ENCODE measurements around the gene SERPINI1. TPM values are rescaled to one million over a fixed set of nuclear protein-coding genes. Genes with fewer than 3 reads are reported as not detected.

Gene SERPINI1
- polyA plus RNA-seq, 3 donors: 0.12 to 1.6 (median 0.27) TPM

DNA sequence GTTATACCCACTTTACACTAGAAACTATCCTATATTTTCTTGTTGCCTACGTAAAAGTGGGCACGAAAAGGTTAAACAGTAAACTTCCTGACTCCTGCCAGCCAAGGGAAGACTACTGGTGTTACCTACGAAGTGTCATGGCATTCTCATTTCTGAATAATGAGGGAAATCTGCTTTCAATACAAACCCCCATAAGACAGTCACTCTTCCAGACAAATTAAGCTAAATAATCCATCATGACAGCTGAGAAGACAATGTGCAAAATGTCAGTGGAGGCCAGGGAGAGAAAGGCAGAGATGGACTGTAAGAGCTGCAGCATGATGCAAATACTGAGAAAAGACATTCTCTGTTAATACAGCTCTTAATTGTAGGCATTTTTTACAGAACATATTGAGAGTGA, 136.5 kb downstream of the SERPINI1 start:
- Mint-ChIP-seq H3K4me1 (peaks cover 10% of the 10 kb centered on the region), H3K36me3 (no peaks in the 10 kb centered on the region), H3K4me3 (no peak overlapping the region), H3K9me3 (peaks cover 0 to 3% (median 2%) of the 10 kb centered on the region in 7 donors), H3K27ac (no peak overlapping the region), H3K27me3 (ENCODE audit: low read depth in 3 of 3) (no peaks in the 10 kb centered on the region)
- intact Hi-C loops (cut with micrococcal nuclease): no loop called here
- Histone ChIP-seq H4K20me1 (ENCODE audit: insufficient read depth, low read length) (no peaks in the 10 kb centered on the region), H2AFZ (ENCODE audit: insufficient read depth, low read depth, low read length, poor library complexity, severe bottlenecking) (no peak overlapping the region), H3K36me3 (replicated peaks in 1 of 2; ENCODE audit: control insufficient read depth in 1 of 2, insufficient read depth in 2 of 2, low read length in 2 of 2) (no peaks in the 10 kb centered on the region), H3K27ac (ENCODE audit: low read depth in 1 of 2, low read length in 2 of 2) (no peak overlapping the region), H3K9ac (ENCODE audit: insufficient read depth, low read length, poor library complexity, severe bottlenecking) (no peak overlapping the region), H3K4me1 (ENCODE audit: control insufficient read depth in 1 of 2, insufficient read depth in 2 of 2, low read length in 2 of 2) (peaks cover 5 to 10% of the 10 kb centered on the region in 2 donors), H3K79me2 (ENCODE audit: insufficient read depth, low read length) (no peaks in the 10 kb centered on the region), H3K4me2 (replicated peaks; ENCODE audit: extremely low read depth, low read length, poor library complexity, severe bottlenecking) (no peak overlapping the region), H3K4me3 (replicated peaks in 1 of 3; ENCODE audit: low read depth in 2 of 3, low read length in 3 of 3) (no peak overlapping the region), H3K9me3 (replicated peaks in 1 of 2; ENCODE audit: control insufficient read depth in 1 of 2, insufficient read depth in 1 of 2, low read length in 2 of 2) (no peaks in the 10 kb centered on the region), H3K27me3 (ENCODE audit: control insufficient read depth in 2 of 2, insufficient read depth in 2 of 2, low read length in 2 of 2) (no peaks in the 10 kb centered on the region)
- WGBS (ENCODE audit: insufficient coverage): 93% methylated on average over 2 of the region's 3 CpGs
- DNase-seq: no peak
- TF ChIP-seq, protein P1, sequence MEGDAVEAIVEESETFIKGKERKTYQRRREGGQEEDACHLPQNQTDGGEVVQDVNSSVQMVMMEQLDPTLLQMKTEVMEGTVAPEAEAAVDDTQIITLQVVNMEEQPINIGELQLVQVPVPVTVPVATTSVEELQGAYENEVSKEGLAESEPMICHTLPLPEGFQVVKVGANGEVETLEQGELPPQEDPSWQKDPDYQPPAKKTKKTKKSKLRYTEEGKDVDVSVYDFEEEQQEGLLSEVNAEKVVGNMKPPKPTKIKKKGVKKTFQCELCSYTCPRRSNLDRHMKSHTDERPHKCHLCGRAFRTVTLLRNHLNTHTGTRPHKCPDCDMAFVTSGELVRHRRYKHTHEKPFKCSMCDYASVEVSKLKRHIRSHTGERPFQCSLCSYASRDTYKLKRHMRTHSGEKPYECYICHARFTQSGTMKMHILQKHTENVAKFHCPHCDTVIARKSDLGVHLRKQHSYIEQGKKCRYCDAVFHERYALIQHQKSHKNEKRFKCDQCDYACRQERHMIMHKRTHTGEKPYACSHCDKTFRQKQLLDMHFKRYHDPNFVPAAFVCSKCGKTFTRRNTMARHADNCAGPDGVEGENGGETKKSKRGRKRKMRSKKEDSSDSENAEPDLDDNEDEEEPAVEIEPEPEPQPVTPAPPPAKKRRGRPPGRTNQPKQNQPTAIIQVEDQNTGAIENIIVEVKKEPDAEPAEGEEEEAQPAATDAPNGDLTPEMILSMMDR (IDR thresholded peaks at IDR 0.05): no peak

DNA sequence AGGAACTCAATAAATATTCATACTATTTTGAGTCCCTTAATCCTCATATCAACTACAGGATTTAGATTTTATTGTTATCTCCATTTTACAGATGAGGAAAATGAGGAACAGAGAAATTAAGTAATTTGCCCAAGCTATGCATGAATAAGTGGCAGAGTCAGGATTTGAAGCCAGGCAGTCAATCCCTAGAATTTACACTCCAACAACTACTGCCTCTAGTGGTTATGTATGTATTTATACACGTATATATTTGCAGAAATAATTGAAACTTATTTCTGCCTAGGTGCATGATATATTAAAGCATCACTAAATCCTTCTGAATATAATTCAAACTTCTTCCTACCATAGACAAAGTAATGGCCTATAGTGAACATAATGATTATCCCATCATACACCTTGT, 137.4 kb downstream of the SERPINI1 start:
- no peaks in the 10 kb centered on the region for H4K20me1 ChIP-seq (ENCODE audit: insufficient read depth, low read length)
- H2AFZ ChIP-seq (ENCODE audit: insufficient read depth, low read depth, low read length, poor library complexity, severe bottlenecking): no peak overlapping the region
- no peak overlapping the region for H3K27ac Mint-ChIP-seq
- no peak overlapping the region for H3K27ac ChIP-seq (ENCODE audit: low read depth in 1 of 2, low read length in 2 of 2)
- H3K9me3 ChIP-seq (replicated peaks in 1 of 2; ENCODE audit: control insufficient read depth in 1 of 2, insufficient read depth in 1 of 2, low read length in 2 of 2): no peaks in the 10 kb centered on the region
- intact Hi-C loops (cut with micrococcal nuclease): no loop called here
- H3K36me3 ChIP-seq (replicated peaks in 1 of 2; ENCODE audit: control insufficient read depth in 1 of 2, insufficient read depth in 2 of 2, low read length in 2 of 2): no peaks in the 10 kb centered on the region
- H3K36me3 Mint-ChIP-seq: no peaks in the 10 kb centered on the region
- no peak for DNase-seq
- no peaks in the 10 kb centered on the region for H3K27me3 Mint-ChIP-seq (ENCODE audit: low read depth in 3 of 3)
- peaks cover 0 to 3% (median 2%) of the 10 kb centered on the region in 7 donors for H3K9me3 Mint-ChIP-seq
- peaks cover 12% of the 10 kb centered on the region for H3K4me1 Mint-ChIP-seq
- H3K4me3 Mint-ChIP-seq: no peak overlapping the region
- H3K9ac ChIP-seq (ENCODE audit: insufficient read depth, low read length, poor library complexity, severe bottlenecking): no peak overlapping the region
- peaks cover 5 to 6% of the 10 kb centered on the region in 2 donors for H3K4me1 ChIP-seq (ENCODE audit: control insufficient read depth in 1 of 2, insufficient read depth in 2 of 2, low read length in 2 of 2)
- no peaks in the 10 kb centered on the region for H3K27me3 ChIP-seq (ENCODE audit: control insufficient read depth in 2 of 2, insufficient read depth in 2 of 2, low read length in 2 of 2)
- TF ChIP-seq, protein P1 (IDR thresholded peaks at IDR 0.05): peak; percentile 34
- no CpG with 5 or more reads among the region's 1 CpG for WGBS (ENCODE audit: insufficient coverage)
- no peak overlapping the region for H3K4me3 ChIP-seq (replicated peaks in 1 of 3; ENCODE audit: low read depth in 2 of 3, low read length in 3 of 3)
- no peaks in the 10 kb centered on the region for H3K79me2 ChIP-seq (ENCODE audit: insufficient read depth, low read length)
- no peak overlapping the region for H3K4me2 ChIP-seq (replicated peaks; ENCODE audit: extremely low read depth, low read length, poor library complexity, severe bottlenecking)

All from CD14-positive monocyte (primary cell).